K562 (cell line): ENCODE results near the gene FKBP15. TPM values are rescaled to one million over a fixed set of nuclear protein-coding genes. Genes with fewer than 3 reads are reported as not detected.

Experiments
- CHD1 ChIP-seq: fragments of 200-600 bp; sonication (generic); IDR thresholded peaks from one replicate; pipeline ENCODE4 v1.6.1; 2012; ENCODE audit warnings: mild to moderate bottlenecking, moderate library complexity, low read length, inconsistent platforms
- HES1 ChIP-seq: fragments of 450-650 bp; IDR thresholded peaks from 2 replicates; pipeline ENCODE4 v1.6.1; 2016; ENCODE audit warnings: low read depth, mild to moderate bottlenecking, moderate library complexity
- KLF1 ChIP-seq: fragments of 450-650 bp; IDR thresholded peaks from 2 replicates; pipeline ENCODE4 v1.6.1; 2016; ENCODE audit warnings: missing genetic modification characterization, missing compliant biosample characterization
- MCM3 ChIP-seq: fragments of 450-650 bp; IDR thresholded peaks from 2 replicates; pipeline ENCODE4 v1.6.1; 2016
- MLX ChIP-seq, 2 experiments: fragments of 450-650 bp in 1 of 2; sonication (generic) in 1 of 2; formaldehyde crosslinking; conservative IDR thresholded peaks; 2 replicates each; pipeline versions ENCODE4 v1.4.0 to v1.8.1; 2020 to 2022; ENCODE audit warnings: mild to moderate bottlenecking in 1 of 2, missing genetic modification reagents in 1 of 2
- NR2C1 ChIP-seq, 2 experiments: fragments of 450-650 bp; IDR thresholded peaks; 2 replicates each; pipeline ENCODE4 v1.6.1; 2017; ENCODE audit warnings: mild to moderate bottlenecking in 2 of 2, antibody characterized with exemption in 1 of 2, inconsistent platforms in 1 of 2, missing compliant biosample characterization in 1 of 2, missing genetic modification characterization in 1 of 2
- NUFIP1 ChIP-seq: fragments of 450-650 bp; IDR thresholded peaks from 2 replicates; pipeline ENCODE4 v1.6.1; 2018; ENCODE audit not compliant: partially characterized antibody
- POLR2H ChIP-seq: IDR thresholded peaks from 2 replicates; pipeline ENCODE4 v1.6.1; 2016; ENCODE audit warnings: missing genetic modification characterization, low read depth, mild to moderate bottlenecking, control low read depth, missing compliant biosample characterization, moderate library complexity
- RFX1 ChIP-seq: fragments of 450-650 bp; IDR thresholded peaks from 2 replicates; pipeline ENCODE4 v1.6.1; 2016; ENCODE audit warnings: mild to moderate bottlenecking, moderate library complexity
- SIRT6 ChIP-seq: IDR thresholded peaks from one replicate; pipeline ENCODE4 v1.6.1; 2012; ENCODE audit warnings: low read depth, mild to moderate bottlenecking, control low read depth, inconsistent platforms, low read length, moderate library complexity
- SOX6 ChIP-seq: fragments of 450-650 bp; IDR thresholded peaks from 2 replicates; pipeline ENCODE4 v1.6.1; 2014; ENCODE audit warnings: mild to moderate bottlenecking
- SPI1 ChIP-seq: IDR thresholded peaks from 2 replicates; pipeline ENCODE4 v1.6.1; 2011; ENCODE audit warnings: low read depth, low read length, control low read depth, borderline replicate concordance
- TAF1 ChIP-seq: IDR thresholded peaks from 2 replicates; pipeline ENCODE4 v1.6.1; 2011; ENCODE audit warnings: mild to moderate bottlenecking, low read length, moderate library complexity; ENCODE audit not compliant: insufficient read depth, control insufficient read depth, severe bottlenecking; ENCODE audit errors: extremely low read depth
- TBP ChIP-seq: optimal IDR thresholded peaks from 2 replicates; pipeline ENCODE3; 2011; ENCODE audit warnings: low read depth, low read length, improper control_type of control experiment
- TFAM ChIP-seq: fragments of 250-450 bp; sonication (Bioruptor Pico); conservative IDR thresholded peaks from 2 replicates; pipeline ENCODE4 v1.5.0; 2021; ENCODE audit warnings: mild to moderate bottlenecking, moderate library complexity
- UBTF ChIP-seq, 2 experiments: IDR thresholded peaks; 2 replicates each; pipeline ENCODE4 v1.6.1; 2012; ENCODE audit warnings: improper control_type of control experiment in 2 of 2, low read depth in 2 of 2, low read length in 2 of 2, borderline replicate concordance in 1 of 2
- ZNF217 ChIP-seq: sonication (generic); formaldehyde crosslinking; IDR thresholded peaks from 2 replicates; pipeline ENCODE4 v1.8.0; 2022; ENCODE audit warnings: mild to moderate bottlenecking, missing genetic modification reagents
- ZNF583 ChIP-seq: fragments of 250-450 bp; sonication (Bioruptor Pico); IDR thresholded peaks from 2 replicates; pipeline ENCODE4 v1.4.0; 2020
- polyA plus RNA-seq, 8 experiments: library from polyadenylated mRNA; depleted of rRNA in 4 of 8; stranded (reverse) in 5 of 8; unstranded in 3 of 8; fragments of >200 nt; fragmentation: Nextera tagmentation in 2 of 8; fragmentation: Illumina TruSeq in 1 of 8; extraction: Ambion mirVana in 2 of 8; extraction: Trizol in 1 of 8; gene quantifications; 2 replicates each; pipeline versions ENCODE4 v1.2.1 to v1.2.3, GENCODE V29; 2011 to 2014; ENCODE audit warnings: inconsistent platforms in 1 of 8, missing spikeins in 1 of 8
- total RNA-seq, 7 experiments: library from RNA; depleted of rRNA in 6 of 7; stranded (reverse); fragments of >200 nt in 6 of 7; fragmentation: Illumina TruSeq in 2 of 7; extraction: Trizol in 2 of 7; gene quantifications; 2 replicates each; pipeline versions ENCODE4 v1.2.1 to v1.2.3, GENCODE V29; 2011 to 2021; ENCODE audit warnings: low replicate concordance in 1 of 7
- TF ChIP-seq, protein P1 (sequence below): fragments of 450-650 bp; IDR thresholded peaks from one replicate; pipeline ENCODE4 v1.6.1; 2018; ENCODE audit warnings: mild to moderate bottlenecking, moderate library complexity; ENCODE audit not compliant: partially characterized antibody
- TF ChIP-seq, protein P2 (sequence below), 3 experiments: fragments of 200-800 bp in 1 of 3; sonication (Bioruptor generic) in 1 of 3; sonication (generic) in 1 of 3; formaldehyde crosslinking in 1 of 3; IDR thresholded peaks; 2 replicates each; pipeline versions ENCODE4 v1.6.1 to v1.8.0; 2016 to 2022; ENCODE audit warnings: mild to moderate bottlenecking in 2 of 3, missing compliant biosample characterization in 2 of 3, missing genetic modification characterization in 2 of 3, missing genetic modification reagents in 1 of 3

The FKBP15 gene
- total and polyA plus RNA-seq, 9 of the 15 experiments (the other 6 are each of a cell fraction or from before 2014, with no cell fraction given): 8.7 to 38.0 (median 18.9) TPM

- TF ChIP-seq, protein P1, sequence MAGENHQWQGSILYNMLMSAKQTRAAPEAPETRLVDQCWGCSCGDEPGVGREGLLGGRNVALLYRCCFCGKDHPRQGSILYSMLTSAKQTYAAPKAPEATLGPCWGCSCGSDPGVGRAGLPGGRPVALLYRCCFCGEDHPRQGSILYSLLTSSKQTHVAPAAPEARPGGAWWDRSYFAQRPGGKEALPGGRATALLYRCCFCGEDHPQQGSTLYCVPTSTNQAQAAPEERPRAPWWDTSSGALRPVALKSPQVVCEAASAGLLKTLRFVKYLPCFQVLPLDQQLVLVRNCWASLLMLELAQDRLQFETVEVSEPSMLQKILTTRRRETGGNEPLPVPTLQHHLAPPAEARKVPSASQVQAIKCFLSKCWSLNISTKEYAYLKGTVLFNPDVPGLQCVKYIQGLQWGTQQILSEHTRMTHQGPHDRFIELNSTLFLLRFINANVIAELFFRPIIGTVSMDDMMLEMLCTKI: no peak
- TF ChIP-seq POLR2H (tag) (no peak), HES1 (no peak), UBTF (IDR thresholded peaks at IDR 0.05; ENCODE audit: borderline replicate concordance in 1 of 2, low read depth in 2 of 2, low read length in 2 of 2) (no peak), SIRT6 (no peak), SPI1 (0 out of 2 replicates have a peak, but pooled peaks have one; percentile 33), MCM3 (no peak), TBP (peak; percentile 39), NR2C1 (IDR thresholded peaks at IDR 0.05) (no peak), NR2C1 (tag; IDR thresholded peaks at IDR 0.05) (0 out of 2 replicates have a peak, but pooled peaks have one; percentile 28), SOX6 (no peak), TFAM (no peak), CHD1 (no peak), RFX1 (no peak), TAF1 (peak; percentile 62), ZNF583 (no peak), MLX (CRISPR knock-in tag; conservative IDR thresholded peaks at IDR 0.05) (no peak), ZNF217 (0 out of 2 replicates have a peak, but pooled peaks have one; percentile 27), KLF1 (0 out of 2 replicates have a peak, but pooled peaks have one; percentile 33), NUFIP1 (no peak)
- TF ChIP-seq, protein P2, sequence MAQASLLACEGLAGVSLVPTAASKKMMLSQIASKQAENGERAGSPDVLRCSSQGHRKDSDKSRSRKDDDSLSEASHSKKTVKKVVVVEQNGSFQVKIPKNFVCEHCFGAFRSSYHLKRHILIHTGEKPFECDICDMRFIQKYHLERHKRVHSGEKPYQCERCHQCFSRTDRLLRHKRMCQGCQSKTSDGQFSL (CRISPR knock-in tag; IDR thresholded peaks at IDR 0.05): no peak
- TF ChIP-seq, protein P2 (tag; IDR thresholded peaks at IDR 0.05): no peak
Observed at GRCh38 chr9:113150670-113151611, 70.1 kb downstream of the FKBP15 start, which contains the start of gene SLC31A2 (continued).
